Activated naive CD8-positive, alpha-beta T cell (primary cell): Measurements from ENCODE around the gene PSMA5.
"Not testable (repeated sequence)": the region's sequence is repeated elsewhere in the genome, so short reads cannot be mapped to it uniquely, and the experiment has no call there.

Experiments
- H3K27ac Mint-ChIP-seq: one replicate; pipeline ENCODE4 v1.8.0; 2021; ENCODE audit warnings: mixed read lengths
- H3K27me3 Mint-ChIP-seq: one replicate; pipeline ENCODE4 v1.8.0; 2021; ENCODE audit warnings: mixed read lengths
- H3K36me3 Mint-ChIP-seq: one replicate; pipeline ENCODE4 v1.8.0; 2021; ENCODE audit warnings: mixed read lengths
- H3K4me1 Mint-ChIP-seq: one replicate; pipeline ENCODE4 v1.8.0; 2021; ENCODE audit warnings: low read depth, mixed read lengths
- H3K4me3 Mint-ChIP-seq: one replicate; pipeline ENCODE4 v1.8.0; 2021; ENCODE audit warnings: mild to moderate bottlenecking, mixed read lengths
- H3K9me3 Mint-ChIP-seq: one replicate; pipeline ENCODE4 v1.8.0; 2021; ENCODE audit warnings: low read depth, mixed read lengths

PSMA5 gene

DNA sequence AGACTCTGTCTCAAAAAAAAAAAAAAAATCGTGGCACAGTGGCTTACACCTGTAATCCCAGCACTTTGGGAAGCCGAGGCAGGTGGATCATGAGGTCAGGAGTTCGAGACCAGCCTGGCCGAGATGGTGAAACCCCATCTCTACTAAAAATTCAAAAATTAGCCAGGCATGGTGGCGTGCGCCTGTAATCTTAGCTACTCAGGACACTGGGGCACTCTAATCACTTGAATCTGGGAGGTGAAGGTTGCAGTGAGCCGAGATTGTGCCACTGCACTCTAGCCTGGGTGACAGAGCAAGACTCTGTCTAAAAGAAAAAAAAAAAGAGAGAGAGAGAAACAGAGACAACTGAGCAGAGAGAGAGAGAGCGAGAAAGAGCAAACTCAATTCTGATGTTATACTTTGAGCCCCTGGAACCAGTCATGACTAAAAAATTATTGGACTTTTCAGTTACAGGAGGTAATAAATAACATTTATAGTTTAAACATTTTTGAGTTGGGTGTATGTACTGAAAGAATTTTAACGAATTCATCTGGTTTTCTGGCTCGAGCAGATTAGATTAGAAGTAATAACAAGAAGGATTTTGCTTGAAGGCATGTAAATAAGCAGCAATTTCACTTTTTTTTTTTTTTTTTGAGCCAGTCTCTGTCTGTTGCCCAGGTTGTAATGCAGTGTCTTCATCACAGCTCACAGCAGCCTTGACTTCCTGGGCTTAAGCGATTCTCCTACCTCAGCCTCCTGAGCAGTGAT, 19.9 kb upstream of the PSMA5 start:
- H3K9me3 Mint-ChIP-seq, H3K27ac Mint-ChIP-seq, H3K4me1 Mint-ChIP-seq, H3K36me3 Mint-ChIP-seq, H3K4me3 Mint-ChIP-seq: not testable (repeated sequence)
- H3K27me3 Mint-ChIP-seq: peaks cover 18% of the 10 kb centered on the region

DNA sequence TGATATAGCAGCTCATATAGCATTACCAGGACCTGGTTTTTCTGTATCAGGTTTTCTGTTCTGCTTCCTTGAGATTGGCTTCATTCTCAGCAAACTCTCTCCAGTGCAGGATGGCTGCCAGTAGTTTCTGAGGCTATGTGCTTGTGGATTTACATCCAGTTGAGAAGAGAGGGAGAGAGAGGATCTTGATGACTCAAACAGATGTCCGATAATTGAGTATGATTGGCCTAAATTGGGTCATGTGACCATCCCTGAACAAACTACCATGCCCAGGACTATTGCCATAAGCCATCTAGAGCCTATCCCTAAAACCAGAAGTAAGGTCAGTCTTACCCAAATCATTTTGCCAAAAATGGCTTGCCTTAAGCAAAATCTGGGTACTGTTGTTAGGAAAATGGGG, 18.1 kb upstream of the PSMA5 start:
- Mint-ChIP-seq H3K4me3 (no peak overlapping the region), H3K27me3 (peaks cover 13% of the 10 kb centered on the region), H3K9me3 (no peaks in the 10 kb centered on the region), H3K27ac (no peak overlapping the region), H3K36me3 (no peaks in the 10 kb centered on the region), H3K4me1 (no peaks in the 10 kb centered on the region)

DNA sequence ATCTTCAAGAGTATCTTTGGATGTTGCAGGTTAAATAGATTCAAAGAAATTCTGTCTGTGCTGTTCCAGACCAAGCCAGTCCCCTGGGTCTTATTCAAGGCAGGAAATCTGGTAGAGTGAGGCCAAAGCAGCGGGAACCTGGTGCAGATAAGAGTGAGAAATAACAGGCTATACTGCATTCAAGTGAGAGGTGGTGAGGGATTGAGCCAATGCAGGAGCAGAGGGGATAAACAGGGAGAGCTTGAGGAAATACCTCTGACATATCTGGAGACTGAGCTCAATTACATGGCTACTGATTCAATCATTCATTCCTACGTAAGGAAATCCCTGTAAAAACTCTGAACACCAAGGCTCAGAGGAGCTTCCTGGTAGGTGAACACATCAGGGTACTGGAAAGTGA, 17.2 kb upstream of the PSMA5 start:
- Mint-ChIP-seq H3K36me3 (no peaks in the 10 kb centered on the region), H3K27me3 (peaks cover 13% of the 10 kb centered on the region), H3K4me1 (no peaks in the 10 kb centered on the region), H3K27ac (no peak overlapping the region), H3K9me3 (no peaks in the 10 kb centered on the region), H3K4me3 (no peak overlapping the region)

DNA sequence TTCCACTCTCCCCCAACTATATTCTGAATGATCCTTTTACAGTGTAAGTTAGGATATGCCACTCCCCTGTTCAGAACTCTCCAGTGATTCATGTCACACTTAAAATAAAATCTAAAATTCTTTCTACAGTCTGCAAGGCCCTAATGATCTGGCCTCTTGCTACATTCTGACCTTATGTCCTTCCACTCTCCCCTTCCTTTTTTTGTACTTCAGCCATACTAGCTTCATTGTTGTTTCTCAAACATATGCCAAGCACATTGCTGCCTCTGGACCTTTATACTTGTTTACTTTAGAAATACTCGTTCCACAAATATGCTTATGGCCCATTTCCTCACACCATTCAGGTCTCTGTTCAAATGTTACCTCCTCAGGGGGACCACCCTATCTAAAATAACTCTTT, 14.8 kb upstream of the PSMA5 start:
- no peaks in the 10 kb centered on the region for H3K4me1 Mint-ChIP-seq
- H3K9me3 Mint-ChIP-seq: no peaks in the 10 kb centered on the region
- H3K36me3 Mint-ChIP-seq: no peaks in the 10 kb centered on the region
- H3K27me3 Mint-ChIP-seq: peaks cover 5% of the 10 kb centered on the region
- no peak overlapping the region for H3K4me3 Mint-ChIP-seq
- no peak overlapping the region for H3K27ac Mint-ChIP-seq

DNA sequence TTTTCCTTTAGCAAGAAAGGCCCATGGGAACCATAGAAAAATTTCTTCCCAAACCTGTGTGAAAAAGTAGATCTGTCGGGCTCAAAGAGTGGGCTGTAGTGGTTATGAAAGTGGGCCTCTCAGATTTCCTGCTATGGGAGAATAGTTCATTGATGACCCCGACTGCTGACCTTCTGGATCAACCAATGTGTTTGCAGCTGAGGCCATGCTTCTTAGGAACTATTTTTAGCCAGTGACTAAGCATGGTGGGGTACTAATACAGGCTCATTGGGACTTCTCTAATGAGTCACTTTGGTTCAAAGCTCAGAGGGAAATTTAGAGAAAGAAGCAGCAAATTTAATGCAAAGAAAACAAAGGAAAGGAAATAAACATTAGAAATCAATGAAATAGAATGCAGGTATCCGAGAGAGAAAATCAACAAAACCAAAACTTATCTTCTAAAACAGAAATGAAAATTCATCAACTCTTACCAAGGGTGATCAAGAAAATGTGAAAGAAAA, 12.6 kb upstream of the PSMA5 start:
- H3K27me3 Mint-ChIP-seq: peaks cover 2% of the 10 kb centered on the region
- no peaks in the 10 kb centered on the region for H3K4me1 Mint-ChIP-seq
- H3K9me3 Mint-ChIP-seq: no peaks in the 10 kb centered on the region
- no peaks in the 10 kb centered on the region for H3K36me3 Mint-ChIP-seq
- H3K4me3 Mint-ChIP-seq: no peak overlapping the region
- H3K27ac Mint-ChIP-seq: no peak overlapping the region

DNA sequence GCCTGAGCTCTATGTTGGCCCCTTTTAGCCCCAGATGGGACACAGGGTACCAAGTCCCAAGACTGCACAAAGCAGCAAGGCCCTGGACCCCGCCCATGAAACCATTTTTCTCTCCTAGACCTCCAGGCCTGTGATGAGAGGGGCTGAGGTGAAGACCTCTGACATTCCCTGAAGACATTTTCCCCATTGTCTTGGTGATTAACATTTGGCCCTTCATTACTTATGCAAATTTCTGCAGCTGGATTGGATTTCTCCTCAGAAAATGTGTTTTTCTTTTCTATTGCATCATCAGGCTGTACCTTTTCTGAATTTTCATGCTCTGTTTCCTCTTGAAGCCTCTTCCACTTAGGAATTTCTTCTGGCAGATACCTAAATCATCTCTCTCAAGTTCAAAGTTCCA, 8.2 kb upstream of the PSMA5 start:
- Mint-ChIP-seq H3K9me3 (no peaks in the 10 kb centered on the region), H3K27ac (no peak overlapping the region), H3K4me1 (no peaks in the 10 kb centered on the region), H3K36me3 (peaks cover 2% of the 10 kb centered on the region), H3K27me3 (peaks cover 2% of the 10 kb centered on the region), H3K4me3 (no peak overlapping the region)

DNA sequence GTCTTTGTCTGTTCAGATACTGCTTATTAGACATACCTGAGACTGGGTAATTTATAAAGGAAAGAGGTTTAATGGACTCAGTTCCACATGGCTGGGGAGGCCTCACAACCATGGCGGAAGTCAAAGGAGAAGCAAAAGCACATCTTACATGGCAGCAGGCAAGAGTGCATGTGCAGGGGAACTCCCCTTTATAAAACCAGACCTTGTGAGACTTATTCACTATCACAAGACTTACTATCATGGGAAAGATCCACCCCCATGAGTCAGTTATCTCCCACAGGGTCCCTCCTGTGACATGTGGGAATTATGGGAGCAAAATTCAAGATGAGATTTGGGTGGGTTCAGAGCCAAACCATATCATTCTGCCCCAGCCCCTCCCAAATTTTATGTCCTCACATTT, 7.1 kb upstream of the PSMA5 start:
- peaks cover 2% of the 10 kb centered on the region for H3K36me3 Mint-ChIP-seq
- no peak overlapping the region for H3K4me3 Mint-ChIP-seq
- no peak overlapping the region for H3K27ac Mint-ChIP-seq
- peaks cover 2% of the 10 kb centered on the region for H3K27me3 Mint-ChIP-seq
- no peaks in the 10 kb centered on the region for H3K4me1 Mint-ChIP-seq
- H3K9me3 Mint-ChIP-seq: no peaks in the 10 kb centered on the region

DNA sequence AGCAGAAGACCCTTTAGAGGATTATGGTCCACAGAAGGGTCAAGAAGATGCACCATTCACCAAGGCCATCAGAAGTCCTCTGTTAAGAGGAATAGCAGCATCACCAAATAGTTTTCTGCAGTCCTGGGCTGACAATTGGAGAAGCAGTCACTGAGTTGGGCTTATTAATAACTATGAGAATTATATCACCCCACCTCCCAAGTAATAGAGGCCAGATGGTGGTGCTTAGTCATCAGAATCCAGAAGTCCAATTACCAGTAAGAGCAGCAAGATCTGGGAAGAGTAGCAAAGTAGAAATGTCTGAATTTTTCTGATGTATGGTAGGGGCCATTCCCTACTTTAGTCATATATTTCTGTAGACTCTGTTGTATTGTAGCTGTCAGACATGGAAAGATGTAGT, 6.1 kb upstream of the PSMA5 start:
- Mint-ChIP-seq H3K9me3 (no peaks in the 10 kb centered on the region), H3K36me3 (peaks cover 2% of the 10 kb centered on the region), H3K27ac (no peak overlapping the region), H3K4me1 (peaks cover 4% of the 10 kb centered on the region), H3K27me3 (peaks cover 2% of the 10 kb centered on the region), H3K4me3 (no peak overlapping the region)

DNA sequence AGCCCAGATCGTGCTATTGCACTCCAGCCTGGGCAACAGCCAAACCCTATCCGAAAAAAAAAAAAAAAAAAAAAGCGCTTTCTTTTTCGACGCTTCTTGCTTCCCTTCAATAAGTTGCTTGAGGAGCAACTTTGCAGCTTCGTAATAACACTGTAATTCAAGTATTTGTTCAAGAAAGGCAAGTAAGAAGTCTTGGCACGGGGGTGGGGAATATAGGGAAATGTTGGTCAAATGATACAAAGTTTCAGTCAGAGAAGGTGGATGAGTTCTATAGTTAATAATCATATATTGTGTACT, 871 bp upstream of the PSMA5 start:
- Mint-ChIP-seq H3K27me3 (no peaks in the 10 kb centered on the region), H3K27ac (peak overlapping the region; percentile 97), H3K4me1 (peaks cover 34% of the 10 kb centered on the region), H3K9me3 (no peaks in the 10 kb centered on the region), H3K4me3 (peak overlapping the region; percentile 97), H3K36me3 (peaks cover 9% of the 10 kb centered on the region)

DNA sequence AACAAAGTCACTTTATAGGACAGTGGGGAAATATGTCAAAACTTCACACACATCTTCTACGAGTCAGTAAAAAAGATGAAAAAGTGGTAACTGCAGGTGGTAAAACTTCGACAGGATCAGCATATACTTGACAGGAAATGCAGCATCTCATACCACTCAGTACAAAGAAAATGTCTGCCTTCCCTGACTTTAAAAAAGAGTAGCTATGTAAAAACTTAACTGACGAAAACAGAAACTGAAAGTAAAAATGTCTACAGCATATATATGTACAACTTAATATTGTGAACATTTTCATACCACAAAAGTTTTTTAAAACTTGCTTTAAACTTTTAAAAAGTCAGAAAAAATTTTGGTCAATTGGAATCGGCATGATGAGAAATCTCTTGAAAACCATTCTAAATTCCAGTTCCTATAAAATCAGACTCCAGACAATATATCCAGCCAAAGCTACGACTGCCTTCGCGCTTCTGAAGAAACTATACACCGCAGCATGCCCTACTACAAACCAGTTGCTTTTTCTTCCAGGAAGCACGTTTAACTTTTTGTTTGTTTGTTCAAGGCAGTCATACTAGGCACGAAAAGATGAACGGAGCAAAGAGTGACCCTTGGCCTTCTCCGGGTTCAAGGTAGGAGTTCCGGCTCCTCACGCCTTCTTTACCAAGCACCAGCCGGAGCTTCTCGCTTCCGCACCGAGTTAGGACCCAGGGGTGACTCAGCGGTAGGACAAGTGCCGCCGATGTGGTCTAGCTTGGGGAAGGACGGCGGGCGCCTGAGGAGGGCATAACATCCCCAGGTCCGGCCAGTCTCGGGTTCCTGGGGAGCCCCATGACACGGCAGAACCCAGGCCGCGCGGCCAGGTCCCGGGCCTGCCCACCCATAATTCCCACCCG, 612 bp downstream of the PSMA5 start:
- Mint-ChIP-seq H3K4me3 (peak overlapping the region; percentile 97), H3K27ac (peak overlapping the region; percentile 97), H3K27me3 (no peaks in the 10 kb centered on the region), H3K4me1 (peaks cover 44% of the 10 kb centered on the region), H3K36me3 (peaks cover 9% of the 10 kb centered on the region), H3K9me3 (no peaks in the 10 kb centered on the region)

DNA sequence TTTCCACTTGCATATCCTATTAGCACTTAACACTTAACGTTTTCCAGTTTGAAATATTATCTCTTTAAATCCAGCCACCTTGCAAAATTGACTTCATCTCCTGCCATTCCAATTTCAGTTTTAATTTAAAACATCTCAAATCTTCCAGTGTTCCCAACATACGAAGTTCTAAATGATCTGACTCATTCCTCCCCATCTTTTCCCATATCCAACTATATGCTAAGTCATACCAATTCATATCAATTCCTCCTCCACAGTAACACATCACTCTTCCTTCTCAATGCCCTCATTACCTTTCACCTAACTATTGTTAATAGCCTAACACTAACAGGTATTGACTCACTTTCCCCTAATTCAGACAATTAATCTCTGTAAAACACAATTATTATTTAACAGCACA, 2.8 kb downstream of the PSMA5 start:
- Mint-ChIP-seq H3K27me3 (no peaks in the 10 kb centered on the region), H3K36me3 (peaks cover 11% of the 10 kb centered on the region), H3K4me1 (peaks cover 51% of the 10 kb centered on the region), H3K9me3 (no peaks in the 10 kb centered on the region), H3K4me3 (peak overlapping the region; percentile 97), H3K27ac (peak overlapping the region; percentile 80)

DNA sequence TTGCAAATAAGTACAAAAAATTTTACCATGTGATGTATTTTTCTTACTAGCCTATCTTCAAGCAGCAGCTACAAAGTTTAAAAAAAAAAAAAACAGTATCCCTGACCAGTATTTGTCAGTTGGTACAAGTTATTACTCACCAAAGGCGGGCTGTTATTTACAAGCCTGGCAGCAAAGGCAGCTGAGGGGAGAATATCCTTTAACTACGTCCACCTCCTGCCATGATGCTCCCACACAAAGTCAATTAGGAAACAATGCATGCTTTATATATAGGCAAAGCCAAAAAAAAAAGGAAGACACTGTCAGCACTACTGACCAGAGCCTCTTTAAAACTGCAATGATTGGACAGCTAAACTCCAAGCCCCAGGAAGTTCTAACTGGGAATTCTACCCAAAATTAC, 13.7 kb downstream of the PSMA5 start:
- Mint-ChIP-seq H3K4me1 (peaks cover 48% of the 10 kb centered on the region), H3K36me3 (peaks cover 21% of the 10 kb centered on the region), H3K9me3 (no peaks in the 10 kb centered on the region)

DNA sequence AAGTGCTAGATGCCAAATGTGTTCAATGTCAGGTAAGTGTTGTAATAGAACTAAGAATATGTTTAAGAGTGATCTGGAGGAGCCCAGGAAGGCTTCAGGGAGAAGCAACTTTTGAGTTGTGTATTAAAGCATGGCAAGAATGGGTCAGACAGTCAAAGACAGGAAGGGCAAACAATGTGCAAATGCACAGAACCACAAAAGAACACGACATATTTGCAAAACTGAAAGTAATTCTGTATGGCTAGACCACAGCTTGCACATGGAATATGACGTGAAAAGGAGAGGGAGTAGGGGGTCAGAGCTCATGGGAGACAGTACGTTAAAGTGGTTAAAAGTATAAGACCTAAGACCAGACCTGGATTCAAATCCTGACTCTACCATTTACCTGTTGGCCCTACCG, 21.4 kb downstream of the PSMA5 start:
- no peaks in the 10 kb centered on the region for H3K9me3 Mint-ChIP-seq
- H3K36me3 Mint-ChIP-seq: peaks cover 12% of the 10 kb centered on the region
- H3K4me3 Mint-ChIP-seq: no peak overlapping the region
- H3K4me1 Mint-ChIP-seq: peaks cover 25% of the 10 kb centered on the region
- peak overlapping the region; percentile 76 for H3K27ac Mint-ChIP-seq
- no peaks in the 10 kb centered on the region for H3K27me3 Mint-ChIP-seq

More for the DNA sequence above, 13.7 kb downstream of the PSMA5 start:
- H3K4me3 Mint-ChIP-seq: no peak overlapping the region
- H3K27ac Mint-ChIP-seq: no peak overlapping the region
- no peaks in the 10 kb centered on the region for H3K27me3 Mint-ChIP-seq

DNA sequence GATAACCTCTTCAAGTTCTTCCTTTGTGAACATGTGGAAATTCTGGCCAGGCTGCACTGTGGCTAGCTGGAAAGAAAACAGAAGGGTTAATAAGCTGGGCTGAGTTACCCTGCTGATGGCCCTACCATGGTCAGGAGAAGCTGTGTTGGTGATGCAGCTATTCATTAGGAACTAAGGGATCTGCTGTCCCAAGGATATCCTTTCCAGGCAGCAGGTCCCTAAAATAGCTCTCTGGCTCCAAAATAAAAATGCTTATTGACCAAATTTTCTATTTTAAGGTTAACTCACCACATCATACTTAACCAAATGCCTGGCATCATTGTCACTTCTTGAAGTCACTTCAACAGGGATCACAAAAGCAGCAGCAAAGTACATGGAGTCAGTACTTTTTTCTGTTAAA, 24.2 kb downstream of the PSMA5 start:
- no peak overlapping the region for H3K27ac Mint-ChIP-seq
- H3K9me3 Mint-ChIP-seq: no peaks in the 10 kb centered on the region
- H3K27me3 Mint-ChIP-seq: peaks cover 1% of the 10 kb centered on the region
- peaks cover 6% of the 10 kb centered on the region for H3K36me3 Mint-ChIP-seq
- H3K4me1 Mint-ChIP-seq: peaks cover 27% of the 10 kb centered on the region
- H3K4me3 Mint-ChIP-seq: no peak overlapping the region

DNA sequence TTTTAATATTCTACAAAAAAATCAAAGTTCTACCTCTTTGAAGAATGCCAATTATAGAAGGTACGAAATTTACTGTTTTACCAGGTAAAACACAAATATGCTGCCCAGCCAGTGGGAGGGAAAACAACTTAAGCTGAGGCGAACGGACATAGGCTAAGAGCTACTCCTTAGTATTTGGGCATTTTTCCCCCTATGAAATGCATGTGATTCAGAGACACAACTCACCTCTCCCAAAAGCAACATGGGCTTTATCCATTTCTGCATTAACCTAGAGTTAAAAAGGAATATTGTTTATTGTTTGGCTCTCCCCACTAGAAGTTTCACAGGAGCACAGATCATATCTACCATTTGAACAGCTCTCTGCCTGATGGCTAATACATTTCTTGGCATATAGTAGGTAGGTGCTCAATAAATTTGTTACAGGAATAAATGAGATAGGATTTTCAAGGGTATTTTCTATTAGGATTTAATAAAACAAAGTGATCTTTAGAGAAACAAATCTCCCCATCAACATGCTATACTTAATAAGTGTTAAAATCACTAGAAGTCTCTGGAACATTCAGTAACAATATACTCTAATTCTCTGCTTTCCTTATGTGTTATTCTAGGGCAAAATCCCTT, 26.1 kb downstream of the PSMA5 start:
- H3K4me3 Mint-ChIP-seq: no peak overlapping the region
- H3K36me3 Mint-ChIP-seq: peaks cover 3% of the 10 kb centered on the region
- no peaks in the 10 kb centered on the region for H3K9me3 Mint-ChIP-seq
- H3K27ac Mint-ChIP-seq: no peak overlapping the region
- peaks cover 23% of the 10 kb centered on the region for H3K4me1 Mint-ChIP-seq
- H3K27me3 Mint-ChIP-seq: peaks cover 16% of the 10 kb centered on the region
